OCI-M2 (cell line): ENCODE data around the gene UPK3B.
"Not testable (repeated sequence)": the region's sequence is repeated elsewhere in the genome, so short reads cannot be mapped to it uniquely, and the experiment has no call there.

Experiments used
- DNase-seq: peaks from one replicate; lab custom pipeline; 2025; ENCODE audit not compliant: unreplicated experiment; lab: John Stamatoyannopoulos, UW

Gene UPK3B

GRCh38 chr7:76487969-76488368 is 22.4 kb upstream of the UPK3B start:
- DNase-seq = not testable (repeated sequence)

DNA sequence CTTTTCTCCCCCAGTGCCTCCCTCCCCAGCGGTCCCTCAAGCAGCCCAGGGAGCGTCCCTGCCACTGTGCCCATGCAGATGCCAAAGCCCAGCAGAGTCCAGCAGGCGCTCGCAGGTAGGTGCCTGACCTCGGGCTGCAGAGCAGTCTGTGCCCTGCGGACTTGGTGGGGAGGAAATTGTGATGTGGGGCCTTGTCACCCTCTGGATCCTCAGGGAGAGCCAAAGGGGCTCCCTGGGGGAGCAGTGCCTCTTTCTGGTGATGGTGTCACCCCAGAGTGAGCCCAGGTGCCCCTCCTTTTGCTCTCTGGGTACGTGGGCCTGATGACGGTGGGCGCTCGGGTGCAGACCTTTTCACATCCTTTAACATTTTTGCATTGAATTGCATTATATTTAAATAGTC is 18.2 kb upstream of the UPK3B start:
- DNase-seq = not testable (repeated sequence)

DNA sequence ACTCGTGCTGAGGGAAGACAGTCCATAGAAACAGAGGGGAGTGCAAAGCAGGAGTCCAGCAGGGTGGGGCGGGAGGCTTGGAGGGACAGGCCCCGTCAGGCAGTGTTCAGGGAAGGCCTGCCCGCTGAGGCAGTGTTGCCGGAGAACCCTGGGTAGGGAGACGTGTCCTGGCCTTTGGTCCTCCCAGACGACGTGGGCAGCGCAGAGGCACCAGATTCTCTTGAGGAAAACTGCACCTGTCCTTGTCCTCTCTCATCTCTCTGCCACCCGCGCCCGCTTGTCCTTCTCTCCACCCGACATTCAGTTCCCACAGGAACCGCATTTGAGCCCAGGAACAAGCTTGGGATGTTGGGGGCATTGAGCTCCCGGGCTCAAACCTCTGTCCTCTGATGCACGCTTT is 14.6 kb upstream of the UPK3B start:
- DNase-seq = not testable (repeated sequence)

DNA sequence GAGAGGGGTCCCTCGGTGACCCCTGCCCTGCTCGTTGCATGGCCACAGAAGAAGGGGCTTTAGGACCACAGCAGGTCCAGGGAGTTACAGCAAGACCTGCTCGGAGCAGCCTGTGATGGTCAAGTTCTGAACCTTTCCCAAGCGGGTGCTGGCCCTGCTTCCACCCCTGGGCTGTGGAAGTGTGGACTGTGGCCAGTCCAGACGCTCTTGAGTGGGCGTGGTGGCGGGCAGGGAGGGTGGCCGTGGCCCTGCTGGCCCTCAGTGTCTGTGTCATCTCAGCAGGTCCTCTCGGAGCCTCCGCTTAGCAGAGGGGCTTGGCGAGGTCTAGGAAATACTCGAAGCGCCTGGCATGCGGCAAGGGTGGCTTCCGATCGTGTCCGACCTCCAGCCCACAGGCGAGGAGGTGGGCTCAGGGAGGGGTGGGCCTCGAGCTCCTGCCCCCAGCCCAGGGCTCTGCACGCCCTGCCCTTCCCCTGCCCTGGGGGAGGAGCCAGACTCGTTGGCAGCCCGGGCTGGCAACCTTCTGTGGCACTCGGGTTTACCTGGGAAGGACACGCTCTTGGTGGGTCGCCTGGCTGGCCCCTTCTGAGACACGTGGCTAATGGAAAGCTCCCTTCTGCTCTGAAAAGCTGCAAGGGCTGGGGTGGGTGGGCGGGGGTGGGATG is 12.3 kb upstream of the UPK3B start:
- not testable (repeated sequence) for DNase-seq

GRCh38 chr7:76498583-76499200 is 11.7 kb upstream of the UPK3B start:
- not testable (repeated sequence) for DNase-seq

- DNase-seq = not testable (repeated sequence)
Measured at GRCh38 chr7:76499201-76499923, 11.0 kb upstream of the UPK3B start.

DNA sequence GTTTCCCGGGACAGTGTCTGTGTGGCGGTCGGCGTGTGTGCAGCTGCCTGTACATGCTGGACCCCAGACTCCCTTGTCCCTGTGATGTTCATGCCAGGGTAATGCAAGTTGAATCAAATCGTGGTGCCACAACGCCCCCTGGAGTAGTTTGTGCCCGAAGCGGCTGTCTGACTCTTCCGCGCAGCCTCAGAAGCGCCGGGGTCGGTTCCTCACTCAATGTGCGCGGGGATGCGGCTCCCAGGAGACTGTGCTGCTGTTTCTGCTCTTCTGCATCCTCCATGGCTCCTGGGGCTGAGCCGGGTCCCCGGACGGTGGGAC is 10.5 kb upstream of the UPK3B start:
- not testable (repeated sequence) for DNase-seq

DNA sequence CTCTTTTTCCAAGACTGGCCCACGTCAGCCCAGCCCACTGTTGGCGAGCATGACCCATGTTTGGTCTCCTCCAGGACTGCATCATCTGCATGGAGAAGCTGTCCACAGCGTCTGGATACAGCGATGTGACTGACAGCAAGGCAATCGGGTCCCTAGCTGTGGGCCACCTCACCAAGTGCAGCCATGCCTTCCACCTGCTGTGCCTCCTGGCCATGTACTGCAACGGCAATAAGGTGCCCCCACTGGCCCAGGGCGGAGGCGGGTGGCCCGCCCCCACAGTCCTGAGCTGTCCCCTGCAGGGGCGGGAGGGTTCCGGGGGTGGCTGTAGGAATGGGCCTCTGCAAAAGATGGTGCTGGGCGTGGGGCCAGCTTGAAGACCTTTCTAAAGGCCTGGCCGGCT is 8.1 kb upstream of the UPK3B start:
- not testable (repeated sequence) for DNase-seq

DNA sequence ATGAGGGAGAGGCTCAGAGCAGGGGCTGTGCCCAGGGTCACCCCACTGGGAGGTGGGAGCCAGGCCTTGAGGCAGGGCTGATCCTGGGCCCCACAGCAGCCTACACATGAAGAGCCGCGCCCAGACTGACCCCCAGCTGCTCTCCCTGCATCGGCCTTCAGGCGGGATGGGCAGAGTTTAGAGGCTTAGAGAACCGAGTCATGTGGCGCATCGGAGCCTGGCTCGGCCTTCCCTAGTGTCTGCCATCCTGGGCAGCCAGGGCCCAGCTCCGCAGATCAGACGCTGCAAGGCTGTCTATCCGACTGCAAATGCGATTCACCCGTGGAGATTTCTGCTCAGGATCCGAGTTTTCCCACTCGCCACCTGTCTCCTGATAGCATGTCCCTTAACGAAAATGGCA is 7.5 kb upstream of the UPK3B start:
- not testable (repeated sequence) for DNase-seq

DNA sequence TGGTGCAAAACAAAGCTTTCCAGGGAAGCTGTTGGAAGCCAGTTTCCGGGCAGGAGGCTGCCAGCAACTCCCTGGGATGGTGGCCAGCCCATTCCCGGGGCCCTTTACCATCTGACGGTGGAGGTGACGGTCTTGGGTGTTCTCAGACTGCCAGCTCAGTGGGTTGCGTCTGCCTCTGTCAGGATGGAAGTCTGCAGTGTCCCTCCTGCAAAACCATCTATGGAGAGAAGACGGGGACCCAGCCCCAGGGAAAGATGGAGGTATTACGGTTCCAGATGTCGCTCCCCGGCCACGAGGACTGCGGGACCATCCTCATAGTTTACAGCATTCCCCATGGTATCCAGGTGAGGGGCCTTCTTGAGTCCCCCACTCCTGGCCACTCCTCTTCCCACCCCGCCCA is 7.1 kb upstream of the UPK3B start:
- DNase-seq = not testable (repeated sequence)

- not testable (repeated sequence) for DNase-seq
Measured at GRCh38 chr7:76504351-76505167, 5.8 kb upstream of the UPK3B start.

DNA sequence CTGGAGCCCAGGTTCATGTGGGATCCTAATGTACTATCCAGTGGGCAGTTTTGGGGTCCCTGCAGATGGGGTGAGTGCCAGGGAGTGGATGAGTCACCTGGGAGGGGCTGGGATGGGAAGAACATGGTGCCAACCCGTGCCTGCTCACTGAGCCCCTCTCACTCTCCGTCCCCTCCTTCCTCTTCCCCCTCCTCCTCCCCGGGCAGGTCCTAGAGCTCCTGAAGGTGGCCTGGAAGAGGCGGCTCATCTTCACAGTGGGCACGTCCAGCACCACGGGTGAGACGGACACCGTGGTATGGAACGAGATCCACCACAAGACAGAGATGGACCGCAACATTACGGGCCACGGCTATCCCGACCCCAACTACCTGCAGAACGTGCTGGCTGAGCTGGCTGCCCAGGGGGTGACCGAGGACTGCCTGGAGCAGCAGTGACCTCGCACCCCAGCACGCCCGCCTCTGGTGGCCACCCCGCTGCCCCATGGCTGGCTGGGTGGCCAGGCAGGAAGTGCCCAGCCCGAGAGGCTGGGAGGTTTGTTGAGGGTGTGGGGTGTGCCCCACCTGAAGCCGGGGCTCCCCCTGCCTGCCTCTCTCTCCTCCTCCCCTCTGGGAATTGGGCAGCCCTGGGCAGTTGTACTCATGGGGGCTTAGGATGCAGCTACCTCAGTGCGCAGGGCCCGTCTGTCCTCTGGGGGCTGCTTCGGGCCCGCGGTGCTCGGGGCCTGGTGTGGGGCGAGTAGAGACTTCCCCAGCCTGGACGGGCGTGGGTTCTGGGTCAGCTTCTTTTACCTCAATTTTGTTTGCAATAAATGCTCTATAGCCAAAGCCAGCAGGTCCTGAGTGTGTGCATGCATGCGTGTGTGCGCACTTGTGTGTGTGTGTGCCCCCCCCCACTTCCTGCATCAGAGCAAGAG is 4.9 kb upstream of the UPK3B start:
- no peak for DNase-seq

DNA sequence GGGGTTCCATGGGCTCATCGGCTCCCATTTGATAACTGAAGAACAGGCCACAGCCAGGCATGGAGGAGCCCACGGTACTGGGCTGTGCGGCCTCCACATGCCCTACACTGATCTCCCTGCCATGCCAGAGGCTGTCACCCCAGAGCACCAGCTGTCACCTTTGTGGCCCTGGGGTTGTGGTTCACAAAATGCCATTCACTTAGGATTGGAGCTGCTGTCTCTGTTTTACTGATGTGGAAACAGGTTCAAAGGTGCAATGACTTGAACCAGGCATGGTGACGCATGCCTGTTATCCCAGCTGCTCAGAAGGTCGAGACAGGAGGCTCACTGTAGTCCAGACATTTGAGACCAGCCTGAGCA is 4.3 kb upstream of the UPK3B start:
- no peak for DNase-seq

DNA sequence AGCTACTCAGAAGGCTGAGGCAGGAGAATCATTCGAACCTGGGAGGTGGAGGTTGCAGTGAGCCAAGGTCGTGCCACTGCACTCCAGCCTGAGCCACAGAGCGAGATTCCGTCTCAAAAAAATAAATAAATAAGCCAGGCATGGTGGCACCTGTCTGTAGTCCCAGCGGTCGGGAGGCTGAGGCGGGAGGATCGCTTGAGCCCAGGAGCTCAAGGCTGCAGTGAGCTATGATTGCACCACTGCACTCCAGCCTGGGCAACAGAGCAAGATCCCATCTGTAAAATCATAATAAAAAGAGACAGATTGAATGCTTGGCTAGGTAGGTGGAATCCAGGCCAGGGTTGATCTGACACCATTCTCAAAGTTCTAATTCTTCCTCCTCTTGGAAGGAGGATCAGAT is 3.7 kb upstream of the UPK3B start:
- not testable (repeated sequence) for DNase-seq

DNA sequence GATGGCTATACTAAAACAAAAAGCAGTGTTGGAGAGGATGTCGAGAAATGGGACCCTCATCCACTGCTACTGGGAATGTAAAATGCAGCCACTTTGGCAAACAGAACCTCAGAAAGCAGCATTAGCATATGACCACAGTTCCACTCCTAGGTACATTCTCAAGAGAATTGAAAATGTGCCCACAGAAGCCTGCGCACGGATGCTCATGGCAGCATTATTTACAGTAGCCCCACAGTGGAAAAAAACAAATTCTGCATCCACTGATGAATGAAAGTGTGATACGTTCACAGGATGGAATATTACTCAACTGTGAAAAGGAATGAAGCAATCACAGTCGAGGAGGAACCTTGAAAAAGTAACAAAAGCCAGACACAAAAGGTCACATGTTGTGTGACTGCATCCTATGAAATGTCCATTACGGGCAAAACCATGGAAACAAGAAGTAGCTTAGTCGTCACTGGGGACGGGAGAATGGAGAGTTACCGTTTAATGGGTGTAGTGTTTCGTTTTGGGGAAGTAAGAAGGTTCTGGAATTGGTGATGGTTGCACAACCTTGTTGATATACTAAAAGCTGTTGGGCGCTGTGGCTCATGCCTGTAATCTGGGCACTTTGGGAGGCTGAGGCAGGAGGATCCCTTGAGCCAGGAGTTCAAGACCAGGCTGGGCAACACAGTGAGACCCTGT is 2.5 kb upstream of the UPK3B start:
- DNase-seq = no peak

GRCh38 chr7:76511200-76511910 is 1.0 kb downstream of the UPK3B start:
- not testable (repeated sequence) for DNase-seq

DNA sequence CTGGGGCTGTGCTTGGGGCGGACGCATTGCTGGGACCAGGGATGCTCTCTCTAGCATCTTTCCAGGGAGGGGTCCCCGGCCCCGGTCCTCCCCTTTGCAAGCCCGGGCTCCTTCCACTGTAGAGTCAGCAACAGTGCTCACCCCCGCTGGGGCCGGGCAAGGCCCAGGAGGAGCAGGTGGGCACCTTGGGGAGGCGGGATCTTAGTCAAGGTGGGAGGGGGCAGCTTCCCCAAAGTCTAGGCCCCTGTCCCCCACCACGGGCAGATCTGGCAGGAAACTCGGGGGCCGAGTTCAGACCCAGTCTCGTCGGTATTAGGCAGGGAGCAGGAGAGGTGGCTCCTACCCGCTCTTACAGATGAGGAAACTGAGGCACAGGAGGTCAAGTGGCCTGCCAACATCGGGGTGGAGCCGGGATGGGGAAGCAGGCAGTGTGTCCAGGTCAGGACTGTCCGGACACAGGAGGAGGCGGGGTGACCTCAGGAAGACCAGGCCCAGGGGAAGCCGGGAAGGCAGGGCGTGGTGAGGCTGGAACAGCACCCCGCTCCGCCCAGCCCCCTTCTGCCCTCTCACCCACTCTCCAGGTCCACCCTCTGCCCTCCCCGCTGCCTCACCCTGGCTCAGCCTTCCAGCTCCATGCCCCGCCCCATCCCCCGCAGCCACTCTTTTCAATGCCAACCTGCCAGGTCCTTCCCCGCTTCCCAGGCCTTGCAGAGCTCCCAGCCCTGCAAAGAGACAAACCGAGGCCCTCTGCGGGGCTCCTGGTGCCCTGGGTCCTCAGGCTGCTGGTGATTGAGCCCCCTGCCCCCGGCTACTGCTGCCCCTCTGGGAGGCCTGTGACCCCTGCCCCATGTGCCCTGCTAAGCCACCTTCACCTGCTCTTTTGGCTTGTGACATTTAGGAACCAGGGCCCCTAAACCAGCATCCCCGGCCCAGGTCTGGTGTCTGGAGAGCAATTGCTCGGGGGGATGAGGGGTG is 1.8 kb downstream of the UPK3B start:
- DNase-seq = not testable (repeated sequence)
